ENCODE results near the gene MCU. TPM values are rescaled to one million over a fixed set of nuclear protein-coding genes. Genes with fewer than 3 reads are reported as not detected.

Gene MCU
- total and polyA plus RNA-seq, 7 experiments from 2014 or later: 4.8 to 14.3 (median 10.7) TPM

DNA sequence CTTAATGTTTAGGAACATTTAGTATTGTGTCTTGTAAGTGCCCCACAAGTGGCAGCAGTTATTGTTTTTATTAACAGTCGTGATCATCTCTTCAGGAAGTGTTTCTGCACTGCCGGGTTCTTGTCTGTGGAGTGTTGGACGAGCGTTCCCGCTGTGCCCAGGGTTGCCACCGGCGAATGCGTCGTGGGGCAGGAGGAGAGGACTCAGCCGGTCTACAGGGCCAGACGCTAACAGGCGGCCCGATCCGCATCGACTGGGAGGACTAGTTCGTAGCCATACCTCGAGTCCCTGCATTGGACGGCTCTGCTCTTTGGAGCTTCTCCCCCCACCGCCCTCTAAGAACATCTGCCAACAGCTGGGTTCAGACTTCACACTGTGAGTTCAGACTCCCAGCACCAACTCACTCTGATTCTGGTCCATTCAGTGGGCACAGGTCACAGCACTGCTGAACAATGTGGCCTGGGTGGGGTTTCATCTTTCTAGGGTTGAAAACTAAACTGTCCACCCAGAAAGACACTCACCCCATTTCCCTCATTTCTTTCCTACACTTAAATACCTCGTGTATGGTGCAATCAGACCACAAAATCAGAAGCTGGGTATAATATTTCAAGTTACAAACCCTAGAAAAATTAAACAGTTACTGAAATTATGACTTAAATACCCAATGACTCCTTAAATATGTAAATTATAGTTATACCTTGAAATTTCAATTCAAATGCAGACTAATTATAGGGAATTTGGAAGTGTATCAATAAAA, 240.5 kb downstream of the MCU start:
- Mint-ChIP-seq H3K9me3 (no peaks in the 10 kb centered on the region), H3K4me3 (no peak overlapping the region), H3K27ac (no peak overlapping the region), H3K36me3 (peaks cover 0 to 3% (median 0%) of the 10 kb centered on the region in 5 donors), H3K4me1 (no peaks in the 10 kb centered on the region), H3K27me3 (peaks cover 0 to 20% (median 0%) of the 10 kb centered on the region in 5 donors)
- ChIA-PET CTCF (no interaction called here), POLR2A (no interaction called here)
- no peaks in the 10 kb centered on the region for H3K27me3 ChIP-seq (ENCODE audit: control insufficient read depth in 2 of 2, insufficient read depth in 2 of 2, low read length in 2 of 2)
- H3K9me3 ChIP-seq (ENCODE audit: control insufficient read depth in 2 of 3, low read length in 3 of 3): no peaks in the 10 kb centered on the region
- H3K4me1 ChIP-seq (ENCODE audit: control insufficient read depth in 2 of 2, insufficient read depth in 2 of 2, low read length in 2 of 2): no peaks in the 10 kb centered on the region
- no peaks in the 10 kb centered on the region for H3K36me3 ChIP-seq (ENCODE audit: control insufficient read depth in 2 of 3, insufficient read depth in 3 of 3, low read length in 3 of 3)
- intact Hi-C loops (cut with micrococcal nuclease): no loop called here
- ATAC-seq (no peak), DNase-seq (no peak)
- H3K27ac ChIP-seq (ENCODE audit: low read depth, low read length): no peak overlapping the region
- no peak overlapping the region for H3K4me3 ChIP-seq (ENCODE audit: low read length)

DNA sequence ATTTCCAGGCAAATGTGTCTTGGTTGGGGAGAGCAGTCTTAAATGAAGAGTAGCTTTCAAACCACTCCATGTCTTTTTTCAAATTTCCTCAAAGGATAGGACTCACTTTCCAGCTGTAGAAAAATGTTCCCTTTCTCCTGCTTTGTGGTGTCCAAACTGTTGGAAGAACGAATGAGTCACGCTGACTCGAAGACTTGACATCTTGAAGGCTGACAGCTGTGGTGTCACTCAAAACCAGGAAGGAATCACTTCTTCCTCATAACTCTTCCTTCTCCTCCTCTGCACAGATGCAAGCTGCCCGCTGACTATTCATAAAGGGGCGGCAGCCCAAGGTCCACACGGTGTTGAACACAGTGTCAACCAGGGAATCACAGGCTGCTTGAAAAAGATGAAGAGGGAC, 243.4 kb downstream of the MCU start:
- H3K36me3 Mint-ChIP-seq: peaks cover 0 to 3% (median 0%) of the 10 kb centered on the region in 5 donors
- POLR2A ChIA-PET: no interaction called here
- CTCF ChIA-PET: no interaction called here
- no peak overlapping the region for H3K4me3 Mint-ChIP-seq
- DNase-seq (no peak), ATAC-seq (no peak)
- Histone ChIP-seq H3K27me3 (ENCODE audit: control insufficient read depth in 2 of 2, insufficient read depth in 2 of 2, low read length in 2 of 2) (no peaks in the 10 kb centered on the region), H3K36me3 (ENCODE audit: control insufficient read depth in 2 of 3, insufficient read depth in 3 of 3, low read length in 3 of 3) (no peaks in the 10 kb centered on the region), H3K9me3 (ENCODE audit: control insufficient read depth in 2 of 3, low read length in 3 of 3) (no peaks in the 10 kb centered on the region), H3K4me1 (ENCODE audit: control insufficient read depth in 2 of 2, insufficient read depth in 2 of 2, low read length in 2 of 2) (no peaks in the 10 kb centered on the region), H3K4me3 (ENCODE audit: low read length) (no peak overlapping the region), H3K27ac (ENCODE audit: low read depth, low read length) (no peak overlapping the region)
- intact Hi-C loops (cut with micrococcal nuclease): no loop called here
- H3K9me3 Mint-ChIP-seq: no peaks in the 10 kb centered on the region
- no peak overlapping the region for H3K27ac Mint-ChIP-seq
- H3K4me1 Mint-ChIP-seq: no peaks in the 10 kb centered on the region
- H3K27me3 Mint-ChIP-seq: peaks cover 0 to 22% (median 0%) of the 10 kb centered on the region in 5 donors

Small RNA genes within 50 kb of the gene (microRNA-seq; reads per million reads assigned to microRNA genes)
- not detected for gene MIR4676 (ENCODE audit: borderline microRNAs expressed)

Other genes starting within 250 kb of the MCU start
- 10 to 100 TPM; 20.8 to 39.6 (median 26.3) TPM for gene MICU1, start 66.1 kb upstream of the MCU start, total RNA-seq
- 10 to 100 TPM; 22.9 to 24.5 TPM for gene MICU1, start 66.1 kb upstream of the MCU start, polyA plus RNA-seq
- gene OIT3, start 201.6 kb downstream of the MCU start, total RNA-seq: under 1 TPM in 1 of 5 experiments, not detected in 4; 0.49 TPM
- not detected for gene OIT3, start 201.6 kb downstream of the MCU start, polyA plus RNA-seq

Measured in naive thymus-derived CD4-positive, alpha-beta T cell (primary cell).